ENCODE data around the gene TMCC1.
"Not testable (repeated sequence)": the region's sequence is repeated elsewhere in the genome, so short reads cannot be mapped to it uniquely, and the experiment has no call there.

The TMCC1 gene

DNA sequence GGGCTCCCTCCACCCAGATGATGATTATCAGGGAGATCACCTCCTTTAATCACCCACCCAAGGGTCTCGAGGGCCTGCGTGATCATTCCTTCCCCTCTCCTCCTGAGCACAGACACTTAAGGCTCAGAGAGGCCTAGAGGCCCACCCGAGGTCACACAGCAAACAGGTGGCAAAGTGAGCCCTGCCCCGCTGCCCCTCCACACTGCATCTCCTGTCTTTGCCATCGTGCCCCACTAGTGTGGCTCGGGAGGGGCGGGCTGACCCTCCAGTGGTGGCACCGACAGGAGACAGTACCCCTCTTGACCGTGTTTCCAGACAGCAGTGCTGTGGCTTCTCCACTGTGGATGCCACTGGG lies 282.1 kb downstream of the TMCC1 start (continued):
- TF ChIP-seq, protein P1, sequence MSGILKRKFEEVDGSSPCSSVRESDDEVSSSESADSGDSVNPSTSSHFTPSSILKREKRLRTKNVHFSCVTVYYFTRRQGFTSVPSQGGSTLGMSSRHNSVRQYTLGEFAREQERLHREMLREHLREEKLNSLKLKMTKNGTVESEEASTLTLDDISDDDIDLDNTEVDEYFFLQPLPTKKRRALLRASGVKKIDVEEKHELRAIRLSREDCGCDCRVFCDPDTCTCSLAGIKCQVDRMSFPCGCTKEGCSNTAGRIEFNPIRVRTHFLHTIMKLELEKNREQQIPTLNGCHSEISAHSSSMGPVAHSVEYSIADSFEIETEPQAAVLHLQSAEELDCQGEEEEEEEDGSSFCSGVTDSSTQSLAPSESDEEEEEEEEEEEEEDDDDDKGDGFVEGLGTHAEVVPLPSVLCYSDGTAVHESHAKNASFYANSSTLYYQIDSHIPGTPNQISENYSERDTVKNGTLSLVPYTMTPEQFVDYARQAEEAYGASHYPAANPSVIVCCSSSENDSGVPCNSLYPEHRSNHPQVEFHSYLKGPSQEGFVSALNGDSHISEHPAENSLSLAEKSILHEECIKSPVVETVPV (CRISPR knock-in tag; IDR thresholded peaks at IDR 0.05), result no peak

DNA sequence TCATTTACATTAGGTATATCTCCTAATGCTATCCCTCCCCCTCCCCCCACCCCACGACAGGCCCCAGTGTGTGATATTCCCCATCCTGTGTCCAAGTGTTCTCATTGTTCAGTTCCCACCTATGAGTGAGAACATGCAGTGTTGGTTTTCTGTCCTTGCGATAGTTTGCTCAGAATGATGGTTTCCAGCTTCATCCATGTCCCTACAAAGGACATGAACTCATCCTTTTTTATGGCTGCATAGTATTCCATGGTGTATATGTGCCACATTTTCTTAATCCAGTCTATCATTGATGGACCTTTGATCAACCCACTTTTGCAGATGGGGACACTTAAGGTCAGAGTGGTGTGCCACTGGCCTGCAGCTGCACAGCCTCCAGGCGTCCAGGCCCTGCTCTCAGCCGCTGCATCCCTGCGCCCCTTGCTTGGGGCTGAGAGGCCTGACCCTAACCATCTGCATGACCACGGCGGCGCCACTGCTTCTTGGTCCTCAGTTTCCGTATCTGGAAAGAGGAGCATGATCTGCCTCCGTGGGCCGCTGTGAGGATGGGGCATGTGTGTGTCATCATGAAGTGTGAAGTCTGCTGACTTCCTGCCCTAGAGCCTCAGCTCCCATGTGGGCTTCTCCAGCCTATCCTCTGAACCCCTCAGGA lies 282.6 kb downstream of the TMCC1 start:
- ATAC-seq, result not testable (repeated sequence)

DNA sequence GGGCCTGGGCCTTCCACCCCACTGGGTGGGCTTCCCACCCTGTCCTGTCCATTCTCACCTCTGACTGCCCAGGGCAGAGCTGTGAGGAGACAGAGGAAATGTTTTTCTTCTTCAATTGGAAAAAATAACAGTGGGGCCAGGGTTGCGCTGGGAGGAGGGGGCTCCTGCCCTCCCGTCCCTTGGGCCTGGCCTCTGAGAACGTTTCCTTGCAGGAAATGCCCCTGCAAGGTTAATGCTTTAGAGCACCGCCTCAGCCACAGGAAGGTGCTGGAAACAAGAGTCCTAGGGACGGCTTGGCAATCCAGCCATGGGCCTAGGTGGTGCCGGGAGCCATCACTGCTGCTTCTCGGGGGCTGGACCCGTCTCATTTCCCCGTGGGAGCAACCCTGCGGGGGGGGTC lies 283.2 kb downstream of the TMCC1 start:
- TF ChIP-seq, protein P2, sequence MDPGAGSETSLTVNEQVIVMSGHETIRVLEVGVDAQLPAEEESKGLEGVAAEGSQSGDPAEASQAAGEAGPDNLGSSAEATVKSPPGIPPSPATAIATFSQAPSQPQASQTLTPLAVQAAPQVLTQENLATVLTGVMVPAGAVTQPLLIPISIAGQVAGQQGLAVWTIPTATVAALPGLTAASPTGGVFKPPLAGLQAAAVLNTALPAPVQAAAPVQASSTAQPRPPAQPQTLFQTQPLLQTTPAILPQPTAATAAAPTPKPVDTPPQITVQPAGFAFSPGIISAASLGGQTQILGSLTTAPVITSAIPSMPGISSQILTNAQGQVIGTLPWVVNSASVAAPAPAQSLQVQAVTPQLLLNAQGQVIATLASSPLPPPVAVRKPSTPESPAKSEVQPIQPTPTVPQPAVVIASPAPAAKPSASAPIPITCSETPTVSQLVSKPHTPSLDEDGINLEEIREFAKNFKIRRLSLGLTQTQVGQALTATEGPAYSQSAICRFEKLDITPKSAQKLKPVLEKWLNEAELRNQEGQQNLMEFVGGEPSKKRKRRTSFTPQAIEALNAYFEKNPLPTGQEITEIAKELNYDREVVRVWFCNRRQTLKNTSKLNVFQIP (CRISPR knock-in tag; IDR thresholded peaks at IDR 0.05; ENCODE audit: borderline replicate concordance, low read depth), result no peak
- no peak for ATAC-seq

DNA sequence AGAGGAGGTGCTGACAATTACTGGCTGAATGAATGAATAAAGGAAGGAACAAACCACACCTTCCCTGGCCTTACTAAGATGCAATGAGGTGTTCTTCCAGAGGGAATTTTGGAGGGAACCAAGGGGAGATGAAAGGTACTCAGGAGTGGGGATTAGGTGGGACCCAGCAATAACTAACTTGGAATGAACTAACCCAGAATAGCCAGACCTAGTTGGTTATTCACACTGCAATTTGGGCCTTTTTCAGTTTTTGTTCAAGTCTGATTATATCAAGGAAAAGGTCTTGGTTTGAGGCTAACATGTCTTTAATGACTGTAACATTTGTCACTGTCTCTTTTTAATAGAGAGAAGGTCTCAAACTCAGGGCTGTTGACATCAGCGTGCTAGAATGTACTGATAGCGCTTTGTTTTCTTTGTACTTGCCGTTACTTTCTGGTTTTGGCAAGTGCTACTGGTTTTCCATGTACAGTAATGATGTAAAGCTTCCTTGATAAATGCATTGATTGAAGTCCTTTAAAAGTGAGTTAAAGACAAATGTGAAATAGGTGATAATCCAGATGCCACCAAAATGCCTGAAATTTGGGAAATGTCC lies 283.8 kb downstream of the TMCC1 start:
- TF ChIP-seq ZNF70 (CRISPR knock-in tag; IDR thresholded peaks at IDR 0.05), result no peak
- TF ChIP-seq ESRRG (CRISPR knock-in tag; IDR thresholded peaks at IDR 0.05), result no peak
- TF ChIP-seq, protein P3, sequence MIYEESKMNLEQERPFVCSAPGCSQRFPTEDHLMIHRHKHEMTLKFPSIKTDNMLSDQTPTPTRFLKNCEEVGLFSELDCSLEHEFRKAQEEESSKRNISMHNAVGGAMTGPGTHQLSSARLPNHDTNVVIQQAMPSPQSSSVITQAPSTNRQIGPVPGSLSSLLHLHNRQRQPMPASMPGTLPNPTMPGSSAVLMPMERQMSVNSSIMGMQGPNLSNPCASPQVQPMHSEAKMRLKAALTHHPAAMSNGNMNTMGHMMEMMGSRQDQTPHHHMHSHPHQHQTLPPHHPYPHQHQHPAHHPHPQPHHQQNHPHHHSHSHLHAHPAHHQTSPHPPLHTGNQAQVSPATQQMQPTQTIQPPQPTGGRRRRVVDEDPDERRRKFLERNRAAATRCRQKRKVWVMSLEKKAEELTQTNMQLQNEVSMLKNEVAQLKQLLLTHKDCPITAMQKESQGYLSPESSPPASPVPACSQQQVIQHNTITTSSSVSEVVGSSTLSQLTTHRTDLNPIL (CRISPR knock-in tag; IDR thresholded peaks at IDR 0.05; ENCODE audit: low read depth), result no peak
- no peak for TF ChIP-seq TCF4 (CRISPR knock-in tag; IDR thresholded peaks at IDR 0.05; ENCODE audit: borderline replicate concordance)
- ATAC-seq, result no peak

DNA sequence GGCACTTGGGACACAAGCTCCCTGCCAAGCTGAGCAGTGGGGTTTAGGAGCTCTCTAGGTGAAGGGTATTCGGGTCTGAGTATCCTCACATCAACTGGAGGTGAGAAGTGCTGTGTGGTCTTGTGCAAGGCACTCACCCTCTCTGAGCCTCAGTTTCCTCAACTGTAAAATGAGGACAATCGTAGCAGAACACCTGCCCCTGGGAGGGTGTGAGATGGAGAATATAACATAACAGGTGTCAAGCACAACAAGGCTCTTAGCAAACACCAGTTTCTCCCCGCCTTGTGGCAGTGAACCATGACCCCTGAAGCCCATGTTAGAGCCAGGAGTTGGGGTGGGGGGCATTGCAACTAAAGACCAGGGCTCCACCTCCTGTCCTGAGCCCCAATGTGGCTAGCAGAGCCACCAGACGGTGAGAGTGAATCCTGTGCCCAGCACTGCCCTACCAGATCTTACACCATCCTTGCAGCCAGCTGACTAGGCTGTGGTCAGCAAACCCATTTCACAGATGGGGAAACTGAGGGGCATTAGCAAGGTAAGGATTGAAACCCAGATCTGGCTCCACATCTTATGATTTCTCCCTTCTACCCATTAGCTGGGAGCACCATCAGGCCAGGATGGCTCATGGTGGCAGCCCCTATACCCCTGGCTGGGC lies 284.4 kb downstream of the TMCC1 start:
- TF ChIP-seq ZFP3 (CRISPR knock-in tag; IDR thresholded peaks at IDR 0.05) (no peak), SNAI2 (CRISPR knock-in tag; IDR thresholded peaks at IDR 0.05) (no peak), ZNF8 (CRISPR knock-in tag; IDR thresholded peaks at IDR 0.05) (no peak), RARB (CRISPR knock-in tag; IDR thresholded peaks at IDR 0.05) (no peak), ZNF70 (CRISPR knock-in tag; IDR thresholded peaks at IDR 0.05) (0 out of 2 replicates have a peak, but pooled peaks have one; percentile 19)
- ATAC-seq, result no peak

DNA sequence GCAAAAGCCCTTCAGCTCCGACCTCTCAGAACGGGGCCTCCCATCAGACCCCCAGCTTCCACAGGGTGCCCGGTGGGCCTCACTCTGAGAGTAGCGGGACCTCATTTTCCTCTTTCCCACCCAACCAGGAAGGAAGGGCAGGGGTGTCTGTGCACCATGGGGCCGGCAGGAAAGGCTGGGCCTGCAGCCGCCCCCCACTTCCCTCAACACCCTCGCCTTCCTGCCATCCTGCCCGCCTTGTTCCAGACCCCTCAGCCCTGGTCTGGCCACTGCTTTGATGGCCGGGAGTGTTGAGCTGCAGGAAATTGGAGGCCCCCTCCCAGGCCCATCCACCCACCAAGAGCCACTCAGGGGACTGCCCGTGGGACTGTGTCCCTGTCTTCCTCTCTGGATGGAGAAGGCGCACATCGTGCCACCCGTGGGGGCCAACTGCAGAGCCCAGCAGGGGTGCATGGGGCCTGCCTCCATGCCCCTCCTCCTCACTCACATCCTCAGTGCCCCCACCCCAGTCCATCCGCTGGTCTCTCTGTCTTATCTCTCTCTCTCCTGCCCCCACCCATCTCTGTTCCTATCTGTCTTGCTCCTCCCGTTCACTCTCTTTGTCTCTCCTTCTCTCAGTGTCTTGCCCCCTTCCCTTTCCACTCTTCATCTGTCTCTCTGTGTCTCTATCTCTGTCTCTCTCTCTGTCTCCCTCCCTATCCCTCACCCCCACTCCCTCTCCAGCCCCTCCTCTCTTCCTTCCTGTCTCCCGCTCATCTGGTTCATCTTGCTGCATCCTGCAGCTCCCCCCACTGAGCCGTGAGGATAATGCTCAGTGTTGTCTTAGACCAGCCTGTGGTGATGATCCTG lies 285.2 kb downstream of the TMCC1 start:
- peak; percentile 72 for ATAC-seq
- TF ChIP-seq, protein P4, sequence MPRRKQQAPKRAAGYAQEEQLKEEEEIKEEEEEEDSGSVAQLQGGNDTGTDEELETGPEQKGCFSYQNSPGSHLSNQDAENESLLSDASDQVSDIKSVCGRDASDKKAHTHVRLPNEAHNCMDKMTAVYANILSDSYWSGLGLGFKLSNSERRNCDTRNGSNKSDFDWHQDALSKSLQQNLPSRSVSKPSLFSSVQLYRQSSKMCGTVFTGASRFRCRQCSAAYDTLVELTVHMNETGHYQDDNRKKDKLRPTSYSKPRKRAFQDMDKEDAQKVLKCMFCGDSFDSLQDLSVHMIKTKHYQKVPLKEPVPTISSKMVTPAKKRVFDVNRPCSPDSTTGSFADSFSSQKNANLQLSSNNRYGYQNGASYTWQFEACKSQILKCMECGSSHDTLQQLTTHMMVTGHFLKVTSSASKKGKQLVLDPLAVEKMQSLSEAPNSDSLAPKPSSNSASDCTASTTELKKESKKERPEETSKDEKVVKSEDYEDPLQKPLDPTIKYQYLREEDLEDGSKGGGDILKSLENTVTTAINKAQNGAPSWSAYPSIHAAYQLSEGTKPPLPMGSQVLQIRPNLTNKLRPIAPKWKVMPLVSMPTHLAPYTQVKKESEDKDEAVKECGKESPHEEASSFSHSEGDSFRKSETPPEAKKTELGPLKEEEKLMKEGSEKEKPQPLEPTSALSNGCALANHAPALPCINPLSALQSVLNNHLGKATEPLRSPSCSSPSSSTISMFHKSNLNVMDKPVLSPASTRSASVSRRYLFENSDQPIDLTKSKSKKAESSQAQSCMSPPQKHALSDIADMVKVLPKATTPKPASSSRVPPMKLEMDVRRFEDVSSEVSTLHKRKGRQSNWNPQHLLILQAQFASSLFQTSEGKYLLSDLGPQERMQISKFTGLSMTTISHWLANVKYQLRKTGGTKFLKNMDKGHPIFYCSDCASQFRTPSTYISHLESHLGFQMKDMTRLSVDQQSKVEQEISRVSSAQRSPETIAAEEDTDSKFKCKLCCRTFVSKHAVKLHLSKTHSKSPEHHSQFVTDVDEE (CRISPR knock-in tag; IDR thresholded peaks at IDR 0.05), result no peak
- no peak for TF ChIP-seq ESRRG (CRISPR knock-in tag; IDR thresholded peaks at IDR 0.05)
- no peak for TF ChIP-seq ZNF565 (CRISPR knock-in tag; conservative IDR thresholded peaks at IDR 0.05; ENCODE audit: low read depth)
- no peak for TF ChIP-seq GLIS3 (CRISPR knock-in tag; IDR thresholded peaks at IDR 0.05)
- TF ChIP-seq, protein P2 (CRISPR knock-in tag; IDR thresholded peaks at IDR 0.05; ENCODE audit: borderline replicate concordance, low read depth), result no peak
- no peak for TF ChIP-seq ZFP3 (CRISPR knock-in tag; IDR thresholded peaks at IDR 0.05)
- TF ChIP-seq ISL1 (CRISPR knock-in tag; IDR thresholded peaks at IDR 0.05), result no peak
- TF ChIP-seq TOX (CRISPR knock-in tag; IDR thresholded peaks at IDR 0.05; ENCODE audit: borderline replicate concordance), result no peak
- no peak for TF ChIP-seq ZFP30 (CRISPR knock-in tag; IDR thresholded peaks at IDR 0.05)
- TF ChIP-seq ZNF70 (CRISPR knock-in tag; IDR thresholded peaks at IDR 0.05), result no peak
- TF ChIP-seq RARB (CRISPR knock-in tag; IDR thresholded peaks at IDR 0.05), result no peak
- no peak for TF ChIP-seq BACH2 (CRISPR knock-in tag; IDR thresholded peaks at IDR 0.05; ENCODE audit: borderline replicate concordance)
- no peak for TF ChIP-seq SNAI2 (CRISPR knock-in tag; IDR thresholded peaks at IDR 0.05)
- TF ChIP-seq ZNF8 (CRISPR knock-in tag; IDR thresholded peaks at IDR 0.05), result no peak
- TF ChIP-seq, protein P5, sequence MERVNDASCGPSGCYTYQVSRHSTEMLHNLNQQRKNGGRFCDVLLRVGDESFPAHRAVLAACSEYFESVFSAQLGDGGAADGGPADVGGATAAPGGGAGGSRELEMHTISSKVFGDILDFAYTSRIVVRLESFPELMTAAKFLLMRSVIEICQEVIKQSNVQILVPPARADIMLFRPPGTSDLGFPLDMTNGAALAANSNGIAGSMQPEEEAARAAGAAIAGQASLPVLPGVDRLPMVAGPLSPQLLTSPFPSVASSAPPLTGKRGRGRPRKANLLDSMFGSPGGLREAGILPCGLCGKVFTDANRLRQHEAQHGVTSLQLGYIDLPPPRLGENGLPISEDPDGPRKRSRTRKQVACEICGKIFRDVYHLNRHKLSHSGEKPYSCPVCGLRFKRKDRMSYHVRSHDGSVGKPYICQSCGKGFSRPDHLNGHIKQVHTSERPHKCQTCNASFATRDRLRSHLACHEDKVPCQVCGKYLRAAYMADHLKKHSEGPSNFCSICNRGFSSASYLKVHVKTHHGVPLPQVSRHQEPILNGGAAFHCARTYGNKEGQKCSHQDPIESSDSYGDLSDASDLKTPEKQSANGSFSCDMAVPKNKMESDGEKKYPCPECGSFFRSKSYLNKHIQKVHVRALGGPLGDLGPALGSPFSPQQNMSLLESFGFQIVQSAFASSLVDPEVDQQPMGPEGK (CRISPR knock-in tag; IDR thresholded peaks at IDR 0.05; ENCODE audit: borderline replicate concordance), result no peak
- TF ChIP-seq PPARA (CRISPR knock-in tag; IDR thresholded peaks at IDR 0.05; ENCODE audit: borderline replicate concordance), result no peak
